Measurements from ENCODE around the gene RRP9. TPM values are rescaled to one million over a fixed set of nuclear protein-coding genes. Genes with fewer than 3 reads are reported as not detected.

Gene RRP9
- total RNA-seq, 1 donor from 2014 or later, result 32.4 TPM

- ChIA-PET CTCF (interaction anchor here (0.6 kb wide), 1 partner anchor 1313 kb away, joined by 3 read pairs; no protein-coding TSS in a partner anchor), POLR2A (interaction anchor here (1.0 to 1.4 kb wide), 2 partner anchors 9 to 10 kb away, joined by 5 to 6 read pairs; partner anchors contain the start of gene RPL29)
- no peak for ATAC-seq (ENCODE audit: low read depth)
- Mint-ChIP-seq H3K4me3 (no peak overlapping the region), H3K27me3 (no peaks in the 10 kb centered on the region), H3K4me1 (peaks cover 21% of the 10 kb centered on the region), H3K27ac (no peak overlapping the region), H3K9me3 (no peaks in the 10 kb centered on the region), H3K36me3 (ENCODE audit: low read depth) (peaks cover 2% of the 10 kb centered on the region)
- DNase-seq, result no peak
- no peak for TF ChIP-seq CTCF (IDR thresholded peaks at IDR 0.05)
- intact Hi-C loops (cut with micrococcal nuclease), result loop anchor here (10.0 kb wide), 1 partner anchor 549 kb away; the partner anchor contains the start of genes NT5DC2 and UQCC5
Measured at GRCh38 chr3:51986010-51986947, 44.6 kb upstream of the RRP9 start.

GRCh38 chr3:51985063-51985462, 43.4 kb upstream of the RRP9 start:
- Mint-ChIP-seq H3K4me1 (peaks cover 23% of the 10 kb centered on the region), H3K27ac (no peak overlapping the region), H3K4me3 (peak overlapping the region; percentile 8), H3K9me3 (no peaks in the 10 kb centered on the region), H3K36me3 (ENCODE audit: low read depth) (no peaks in the 10 kb centered on the region), H3K27me3 (no peaks in the 10 kb centered on the region)
- CTCF ChIA-PET, result no interaction called here
- intact Hi-C loops (cut with micrococcal nuclease), result loop anchor here (10.0 kb wide), 1 partner anchor 550 kb away; the partner anchor contains the start of genes NT5DC2 and UQCC5
- DNase-seq (no peak), ATAC-seq (ENCODE audit: low read depth) (no peak)
- no peak for TF ChIP-seq CTCF (IDR thresholded peaks at IDR 0.05)
- POLR2A ChIA-PET, result interaction anchor here (0.6 to 4.5 kb wide), 4 partner anchors 10 to 97 kb away, joined by 4 to 58 read pairs (median 20); partner anchors contain the start of genes ABHD14A, ABHD14B and RPL29

- H3K36me3 Mint-ChIP-seq (ENCODE audit: low read depth), result no peaks in the 10 kb centered on the region
- CTCF ChIA-PET, result interaction anchor here (1.0 to 3.4 kb wide), 2 partner anchors 9 to 10 kb away, joined by 3 to 25 read pairs; partner anchors contain the start of genes ABHD14A and ABHD14B
Measured at GRCh38 chr3:51984269-51984647, 42.6 kb upstream of the RRP9 start.

GRCh38 chr3:51983578-51984268, 42.0 kb upstream of the RRP9 start:
- H3K4me3 Mint-ChIP-seq, result peak overlapping the region; percentile 86
- TF ChIP-seq CTCF (IDR thresholded peaks at IDR 0.05), result no peak
- CTCF ChIA-PET, result interaction anchor here (0.9 to 3.4 kb wide), 6 partner anchors 9 to 42 kb away, joined by 3 to 25 read pairs (median 4); partner anchors contain the start of genes ABHD14A, ABHD14B, RPL29 and RRP9
- no peaks in the 10 kb centered on the region for H3K9me3 Mint-ChIP-seq
- peaks cover 23% of the 10 kb centered on the region for H3K4me1 Mint-ChIP-seq
- no peak for DNase-seq
- H3K27me3 Mint-ChIP-seq, result no peaks in the 10 kb centered on the region
- peak overlapping the region; percentile 91 for H3K27ac Mint-ChIP-seq
- POLR2A ChIA-PET, result interaction anchor here (0.8 to 5.7 kb wide), 10 partner anchors 8 to 298 kb away, joined by 3 to 58 read pairs (median 8); partner anchors contain the start of genes ABHD14A, ABHD14B, DUSP7 and PCBP4
- ATAC-seq (ENCODE audit: low read depth), result no peak
- no peaks in the 10 kb centered on the region for H3K36me3 Mint-ChIP-seq (ENCODE audit: low read depth)
- intact Hi-C loops (cut with micrococcal nuclease), result loop anchor here (1.0 to 10.0 kb wide), 6 partner anchors 9 to 551 kb away; partner anchors contain the start of genes ABHD14B, DUSP7, NISCH and NT5DC2

More at GRCh38 chr3:51984269-51984647, 42.6 kb upstream of the RRP9 start:
- DNase-seq, result no peak
- intact Hi-C loops (cut with micrococcal nuclease), result loop anchor here (5.0 to 10.0 kb wide), 2 partner anchors 473 to 551 kb away; partner anchors contain the start of genes NISCH, NT5DC2 and UQCC5
- Mint-ChIP-seq H3K27ac (no peak overlapping the region), H3K4me1 (peaks cover 23% of the 10 kb centered on the region), H3K4me3 (peak overlapping the region; percentile 50), H3K9me3 (no peaks in the 10 kb centered on the region), H3K27me3 (no peaks in the 10 kb centered on the region)
- POLR2A ChIA-PET, result interaction anchor here (1.1 to 5.7 kb wide), 4 partner anchors 8 to 241 kb away, joined by 3 to 58 read pairs (median 35); partner anchors contain the start of genes ABHD14A, ABHD14B, RPL29 and TLR9
- no peak for TF ChIP-seq CTCF (IDR thresholded peaks at IDR 0.05)
- no peak for ATAC-seq (ENCODE audit: low read depth)
